ENCODE measurements around the gene CPLANE2. TPM values are rescaled to one million over a fixed set of nuclear protein-coding genes. Genes with fewer than 3 reads are reported as not detected.

Gene CPLANE2
- total RNA-seq, 1 donor from 2014 or later: 5.1 TPM

GRCh38 chr1:16203550-16203949, 33.4 kb downstream of the CPLANE2 start:
- ATAC-seq (ENCODE audit: low read depth) (no peak), DNase-seq (no peak)
- H3K4me1 Mint-ChIP-seq: peaks cover 3% of the 10 kb centered on the region
- ChIA-PET CTCF (interaction anchor here (2.3 to 3.4 kb wide), 2 partner anchors 14 to 41 kb away, joined by 10 to 17 read pairs; no protein-coding TSS in a partner anchor), POLR2A (interaction anchor here (1.4 kb wide), 1 partner anchor 14 kb away, joined by 3 read pairs; no protein-coding TSS in a partner anchor)
- intact Hi-C loops (cut with micrococcal nuclease): no loop called here
- peaks cover 32% of the 10 kb centered on the region for H3K36me3 Mint-ChIP-seq (ENCODE audit: low read depth)
- no peak overlapping the region for H3K4me3 Mint-ChIP-seq
- no peaks in the 10 kb centered on the region for H3K27me3 Mint-ChIP-seq
- no peaks in the 10 kb centered on the region for H3K9me3 Mint-ChIP-seq
- H3K27ac Mint-ChIP-seq: no peak overlapping the region
- no peak for TF ChIP-seq CTCF (IDR thresholded peaks at IDR 0.05)

GRCh38 chr1:16202281-16203210, 34.4 kb downstream of the CPLANE2 start:
- no peaks in the 10 kb centered on the region for H3K9me3 Mint-ChIP-seq
- ATAC-seq (ENCODE audit: low read depth) (no peak), DNase-seq (no peak)
- no peak for TF ChIP-seq CTCF (IDR thresholded peaks at IDR 0.05)
- POLR2A ChIA-PET: interaction anchor here (1.1 kb wide), 1 partner anchor 14 kb away, joined by 4 read pairs; no protein-coding TSS in a partner anchor
- H3K4me3 Mint-ChIP-seq: no peak overlapping the region
- H3K27ac Mint-ChIP-seq: no peak overlapping the region
- intact Hi-C loops (cut with micrococcal nuclease): no loop called here
- H3K27me3 Mint-ChIP-seq: no peaks in the 10 kb centered on the region
- H3K36me3 Mint-ChIP-seq (ENCODE audit: low read depth): peaks cover 34% of the 10 kb centered on the region
- H3K4me1 Mint-ChIP-seq: peaks cover 3% of the 10 kb centered on the region
- CTCF ChIA-PET: interaction anchor here (3.4 kb wide), 1 partner anchor 42 kb away, joined by 17 read pairs; no protein-coding TSS in a partner anchor

- intact Hi-C loops (cut with micrococcal nuclease): no loop called here
- Mint-ChIP-seq H3K4me1 (no peaks in the 10 kb centered on the region), H3K36me3 (ENCODE audit: low read depth) (peaks cover 37% of the 10 kb centered on the region), H3K4me3 (no peak overlapping the region), H3K27me3 (no peaks in the 10 kb centered on the region), H3K27ac (no peak overlapping the region), H3K9me3 (no peaks in the 10 kb centered on the region)
- no peak for ATAC-seq (ENCODE audit: low read depth)
- ChIA-PET CTCF (no interaction called here), POLR2A (no interaction called here)
- no peak for DNase-seq
- TF ChIP-seq CTCF (IDR thresholded peaks at IDR 0.05): no peak
These were observed 37.3 kb downstream of the CPLANE2 start for GRCh38 chr1:16199700-16200099.

- CTCF ChIA-PET: no interaction called here
These were observed 37.9 kb downstream of the CPLANE2 start for GRCh38 chr1:16199157-16199501.

More at GRCh38 chr1:16199157-16199501, 37.9 kb downstream of the CPLANE2 start:
- Mint-ChIP-seq H3K9me3 (no peaks in the 10 kb centered on the region), H3K27me3 (no peaks in the 10 kb centered on the region), H3K27ac (no peak overlapping the region), H3K4me3 (no peak overlapping the region), H3K4me1 (no peaks in the 10 kb centered on the region), H3K36me3 (ENCODE audit: low read depth) (peaks cover 33% of the 10 kb centered on the region)
- no peak for DNase-seq
- intact Hi-C loops (cut with micrococcal nuclease): no loop called here
- TF ChIP-seq CTCF (IDR thresholded peaks at IDR 0.05): no peak
- POLR2A ChIA-PET: no interaction called here
- ATAC-seq (ENCODE audit: low read depth): no peak
